ENCODE data around the gene AZIN2. TPM values are rescaled to one million over a fixed set of nuclear protein-coding genes. Genes with fewer than 3 reads are reported as not detected.

Gene AZIN2
- total and polyA plus RNA-seq, 9 of the 15 experiments (the other 6 are each of a cell fraction or from before 2014, with no cell fraction given), result 0.06 to 0.91 (median 0.42) TPM; not detected in 2

DNA sequence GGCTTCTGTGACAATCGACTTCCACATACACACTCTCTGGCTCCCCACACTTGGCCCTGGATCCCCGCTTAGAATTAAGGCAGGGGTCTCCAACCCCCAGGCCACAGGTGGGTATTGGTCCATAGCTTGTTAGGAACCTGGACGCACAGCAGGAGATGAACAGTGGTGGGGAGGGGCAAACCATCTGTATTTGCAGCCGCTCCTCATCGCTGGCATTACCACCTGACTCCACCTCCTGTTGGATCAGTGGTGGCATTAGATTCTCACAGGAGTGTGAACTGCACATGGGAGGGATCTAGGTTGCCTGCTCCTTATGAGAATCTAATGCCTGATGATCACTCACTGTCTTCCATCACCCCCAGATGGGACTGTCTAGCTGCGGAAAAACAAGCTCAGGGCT is 84.9 kb downstream of the AZIN2 start:
- WGBS (ENCODE audit: insufficient coverage, low coverage, missing lambda C conversion rate), result 40% methylated on average over 6 of the region's 6 CpGs
- H3K4me3 ChIP-seq, result no peak overlapping the region
- no peaks in the 10 kb centered on the region for H3K36me3 ChIP-seq (ENCODE audit: control insufficient read depth, insufficient read depth, low read length)
- ChIA-PET CTCF (ENCODE audit: low intra/inter-chr PET ratio) (no interaction called here), POLR2A (interaction anchor here (1.0 kb wide), 1 partner anchor 16 kb away, joined by 3 read pairs; the partner anchor contains the start of gene TRIM62)
- FAIRE-seq, result no peak
- no peak for ATAC-seq
- no peaks in the 10 kb centered on the region for H3K9me3 ChIP-seq (replicated peaks; ENCODE audit: control insufficient read depth, insufficient read depth, low read depth, low read length)
- in situ Hi-C loops (cut with MboI), result no loop called here
- H3K4me1 ChIP-seq (replicated peaks in 1 of 2; ENCODE audit: control insufficient read depth in 2 of 2, insufficient read depth in 2 of 2, low read length in 2 of 2), result peaks cover 2 to 13% of the 10 kb centered on the region in 2 experiments; a peak in 3 of 5 replicates
- peaks cover 10% of the 10 kb centered on the region; the same call in 1 of the 2 replicates for H4K20me1 ChIP-seq (replicated peaks; ENCODE audit: control insufficient read depth, insufficient read depth, low read length)
- TF ChIP-seq KDM2B (CRISPR knock-in tag; IDR thresholded peaks at IDR 0.05), result no peak
- TF ChIP-seq, protein P1, sequence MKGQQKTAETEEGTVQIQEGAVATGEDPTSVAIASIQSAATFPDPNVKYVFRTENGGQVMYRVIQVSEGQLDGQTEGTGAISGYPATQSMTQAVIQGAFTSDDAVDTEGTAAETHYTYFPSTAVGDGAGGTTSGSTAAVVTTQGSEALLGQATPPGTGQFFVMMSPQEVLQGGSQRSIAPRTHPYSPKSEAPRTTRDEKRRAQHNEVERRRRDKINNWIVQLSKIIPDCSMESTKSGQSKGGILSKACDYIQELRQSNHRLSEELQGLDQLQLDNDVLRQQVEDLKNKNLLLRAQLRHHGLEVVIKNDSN (CRISPR knock-in tag; IDR thresholded peaks at IDR 0.05), result 0 out of 2 replicates have a peak, but pooled peaks have one; percentile 14
- BruUV-seq (replicated peaks), result no TSS peak
- intact Hi-C loops (cut with micrococcal nuclease), result no loop called here
- H3K9ac ChIP-seq (ENCODE audit: insufficient read depth in 1 of 2, low read depth in 2 of 2, low read length in 2 of 2), result no peak overlapping the region; a peak in 1 of 4 replicates
- H3K27ac ChIP-seq (ENCODE audit: extremely low read depth, low read depth, low read length), result no peak overlapping the region
- H3K27me3 ChIP-seq (ENCODE audit: control insufficient read depth in 2 of 2, insufficient read depth in 2 of 2, low read length in 2 of 2), result peaks cover 14 to 55% of the 10 kb centered on the region in 2 experiments
- no peaks in the 10 kb centered on the region for H3K9me1 ChIP-seq (ENCODE audit: control insufficient read depth, insufficient read depth, low read length)
- peak overlapping the region; percentile 13; the same call in 1 of the 2 replicates for H3K4me2 ChIP-seq (ENCODE audit: insufficient read depth, low read length)
- no peak for DNase-seq (ENCODE audit: extremely low read depth in 1 of 4, low spot score in 3 of 4)
- no peak overlapping the region for H2AFZ ChIP-seq (ENCODE audit: low read depth, low read length)
- H3K79me2 ChIP-seq (ENCODE audit: control insufficient read depth, insufficient read depth, low read length), result no peaks in the 10 kb centered on the region

DNA sequence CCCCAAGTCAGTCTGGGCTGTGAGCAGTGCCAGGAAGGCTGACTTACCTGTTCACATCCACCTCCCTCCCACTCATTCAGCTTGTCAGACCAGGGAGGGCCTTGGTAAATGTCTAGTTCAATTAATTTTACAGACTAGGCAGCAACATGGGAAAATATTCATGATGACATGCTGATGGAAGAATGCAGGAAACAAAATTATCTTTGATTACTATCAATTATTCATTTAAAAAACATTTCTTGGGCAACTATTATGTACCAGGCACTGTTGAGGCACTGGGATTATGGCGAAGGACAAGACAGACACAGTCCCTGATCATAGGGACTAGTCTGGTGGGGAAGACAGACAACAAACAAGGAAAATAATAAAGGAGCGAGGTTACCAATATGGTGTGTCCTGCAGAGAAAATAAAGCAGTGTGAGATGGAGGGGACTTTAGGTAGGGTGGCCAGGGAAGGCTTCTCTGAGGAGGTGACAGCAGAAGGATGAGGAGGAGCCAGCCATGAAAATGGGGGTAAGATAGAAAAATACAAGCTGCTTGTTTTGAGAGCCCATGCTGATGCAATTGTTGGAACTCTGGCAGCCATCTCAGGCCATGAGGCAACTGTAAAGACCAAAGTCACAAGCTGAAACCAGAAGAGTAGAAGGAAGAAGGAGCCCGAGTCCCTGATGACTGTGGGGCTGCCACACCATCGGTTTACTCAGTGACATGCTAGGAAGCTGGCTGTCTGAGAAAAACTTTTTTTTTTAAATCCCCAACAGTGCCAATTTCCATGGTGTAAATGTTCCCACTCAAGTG is 86.9 kb downstream of the AZIN2 start:
- Histone ChIP-seq H3K4me2 (ENCODE audit: insufficient read depth, low read length) (no peak overlapping the region), H3K27ac (ENCODE audit: extremely low read depth, low read depth, low read length) (no peak overlapping the region), H2AFZ (ENCODE audit: low read depth, low read length) (no peak overlapping the region), H3K9ac (ENCODE audit: insufficient read depth in 1 of 2, low read depth in 2 of 2, low read length in 2 of 2) (no peak overlapping the region), H3K79me2 (ENCODE audit: control insufficient read depth, insufficient read depth, low read length) (no peaks in the 10 kb centered on the region), H3K9me1 (ENCODE audit: control insufficient read depth, insufficient read depth, low read length) (no peaks in the 10 kb centered on the region), H3K36me3 (ENCODE audit: control insufficient read depth, insufficient read depth, low read length) (no peaks in the 10 kb centered on the region), H3K4me3 (no peak overlapping the region), H3K27me3 (ENCODE audit: control insufficient read depth in 2 of 2, insufficient read depth in 2 of 2, low read length in 2 of 2) (peaks cover 2 to 46% of the 10 kb centered on the region in 2 experiments; a peak in 3 of 5 replicates), H3K4me1 (replicated peaks in 1 of 2; ENCODE audit: control insufficient read depth in 2 of 2, insufficient read depth in 2 of 2, low read length in 2 of 2) (peaks cover 2 to 11% of the 10 kb centered on the region in 2 experiments; a peak in 3 of 5 replicates), H3K9me3 (replicated peaks; ENCODE audit: control insufficient read depth, insufficient read depth, low read depth, low read length) (no peaks in the 10 kb centered on the region), H4K20me1 (replicated peaks; ENCODE audit: control insufficient read depth, insufficient read depth, low read length) (peaks cover 10% of the 10 kb centered on the region; the same call in 1 of the 2 replicates)
- intact Hi-C loops (cut with micrococcal nuclease) (no loop called here), in situ Hi-C loops (cut with MboI) (no loop called here)
- DNase-seq (ENCODE audit: extremely low read depth in 1 of 4, low spot score in 3 of 4) (no peak), FAIRE-seq (no peak), ATAC-seq (no peak)
- POLR2A ChIA-PET, result interaction anchor here (0.6 to 1.5 kb wide), 4 partner anchors 12 to 1539 kb away, joined by 3 to 7 read pairs (median 4); partner anchors contain the start of gene TRIM62
- CTCF ChIA-PET (ENCODE audit: low intra/inter-chr PET ratio), result no interaction called here
- TF ChIP-seq RBM14 (IDR thresholded peaks at IDR 0.05; ENCODE audit: borderline replicate concordance, insufficient read depth, low read depth, low read length) (no peak), FOXA3 (CRISPR knock-in tag; conservative IDR thresholded peaks at IDR 0.05 in 1 of 2, IDR thresholded peaks at IDR 0.05 in 1 of 2) (no peak), KAT8 (IDR thresholded peaks at IDR 0.05; ENCODE audit: low read depth) (no peak), ZFP36 (IDR thresholded peaks at IDR 0.05; ENCODE audit: low read depth, low read length, partially characterized antibody) (peak; percentile 3), EWSR1 (IDR thresholded peaks at IDR 0.05; ENCODE audit: borderline replicate concordance, low read depth, partially characterized antibody) (no peak), NFYB (IDR thresholded peaks at IDR 0.05; ENCODE audit: extremely low read depth, insufficient read length) (no peak), CREB1 (IDR thresholded peaks at IDR 0.05) (no peak), CREB1 (CRISPR knock-in tag; IDR thresholded peaks at IDR 0.05) (no peak), CEBPG (CRISPR knock-in tag; IDR thresholded peaks at IDR 0.05) (0 out of 2 replicates have a peak, but pooled peaks have one; percentile 16), CEBPG (tag; conservative IDR thresholded peaks at IDR 0.05 in 1 of 2, IDR thresholded peaks at IDR 0.05 in 1 of 2) (no peak), ZNF79 (CRISPR knock-in tag; IDR thresholded peaks at IDR 0.05; ENCODE audit: low read depth) (no peak), RBM25 (IDR thresholded peaks at IDR 0.05; ENCODE audit: low read depth, low read length, severe bottlenecking) (peak; percentile 92)
- no TSS peak for BruUV-seq (replicated peaks)
- 5% methylated on average over 4 of the region's 4 CpGs for WGBS (ENCODE audit: insufficient coverage, low coverage, missing lambda C conversion rate)

All from K562 (cell line).